CD4-positive, alpha-beta T cell (primary cell): ENCODE results near the gene MAML2. TPM values are rescaled to one million over a fixed set of nuclear protein-coding genes. Genes with fewer than 3 reads are reported as not detected.

Experiments
- ATAC-seq: fragments of 200-7000 bp; cut with Tn5 transposase; one replicate; pipeline ENCODE4 v1.10.0; 2022; ENCODE audit warnings: mild to moderate bottlenecking; ENCODE audit not compliant: poor library complexity
- CTCF ChIA-PET: fragments of 350-600 bp; sonication (Branson Sonifier 250); formaldehyde crosslinking; loops from one replicate; lab custom pipeline; 2021; ENCODE audit warnings: antibody characterized with exemption, inconsistent platforms; lab: Charles Lee
- POLR2A ChIA-PET: fragments of 350-600 bp; sonication (Branson Sonifier 250); formaldehyde crosslinking; loops from one replicate; lab custom pipeline; 2021; ENCODE audit warnings: antibody characterized with exemption, inconsistent platforms; lab: Charles Lee
- DNase-seq, 14 experiments: peaks; one replicate each; pipeline ENCODE4 v3.0.0-alpha.2; 2013 to 2020; ENCODE audit warnings: mixed read lengths in 2 of 14
- H3K27ac ChIP-seq, 2 donors: one replicate each; pipeline versions ENCODE4 v1.5.1 to v1.7.0; 2013; ENCODE audit warnings: low read length in 2 of 2, low read depth in 1 of 2, mild to moderate bottlenecking in 1 of 2
- H3K27me3 ChIP-seq, 2 experiments: 1 replicate in 1 of 2; 2 replicates in 1 of 2; pipeline versions ENCODE4 v1.6.1 to v1.7.0; 2013; ENCODE audit warnings: low read length in 2 of 2, control low read depth in 1 of 2, mild to moderate bottlenecking in 1 of 2, moderate library complexity in 1 of 2; ENCODE audit not compliant: insufficient read depth in 2 of 2, control insufficient read depth in 1 of 2
- H3K36me3 ChIP-seq: one replicate; pipeline ENCODE4 v1.6.1; 2013; ENCODE audit warnings: low read length, control low read depth; ENCODE audit not compliant: insufficient read depth
- H3K4me1 ChIP-seq: one replicate; pipeline ENCODE4 v1.6.1; 2013; ENCODE audit warnings: low read length, control low read depth; ENCODE audit not compliant: insufficient read depth
- H3K4me3 ChIP-seq: one replicate; pipeline ENCODE4 v1.5.1; 2013; ENCODE audit warnings: mild to moderate bottlenecking, low read length, moderate library complexity
- H3K9me3 ChIP-seq, 2 experiments: 1 replicate in 1 of 2; 2 replicates in 1 of 2; pipeline versions ENCODE4 v1.6.1 to v1.7.0; 2013; ENCODE audit warnings: low read length in 2 of 2, mild to moderate bottlenecking in 2 of 2, control low read depth in 1 of 2, moderate library complexity in 1 of 2; ENCODE audit not compliant: control insufficient read depth in 1 of 2, insufficient read depth in 1 of 2
- H3K27ac Mint-ChIP-seq: one replicate; pipeline ENCODE4 v1.8.0; 2020; ENCODE audit warnings: mixed read lengths
- H3K27me3 Mint-ChIP-seq: one replicate; pipeline ENCODE4 v1.8.0; 2021; ENCODE audit warnings: mixed read lengths
- H3K36me3 Mint-ChIP-seq: one replicate; pipeline ENCODE4 v1.8.0; 2021; ENCODE audit warnings: low read depth, mixed read lengths
- H3K4me1 Mint-ChIP-seq: one replicate; pipeline ENCODE4 v1.8.0; 2021; ENCODE audit warnings: low read depth, mixed read lengths
- H3K4me3 Mint-ChIP-seq: one replicate; pipeline ENCODE4 v1.8.0; 2020; ENCODE audit warnings: mild to moderate bottlenecking, mixed read lengths
- H3K9me3 Mint-ChIP-seq: one replicate; pipeline ENCODE4 v1.8.0; 2020; ENCODE audit warnings: mixed read lengths
- intact Hi-C, 2 experiments: fragments of 100-400 bp; cut with DNase I in 1 of 2; cut with micrococcal nuclease in 1 of 2; formaldehyde crosslinking; loops; one replicate each; pipeline versions ENCODE4 v1.15.1 to v1.9.0; 2023 to 2025; cut with DNase I, micrococcal nuclease
- total RNA-seq, 174 experiments: library from RNA in 2 of 174; stranded (reverse) in 2 of 174; gene quantifications; one replicate each; pipeline ENCODE4 v1.2.3 and lab custom pipeline; 2021 to 2026
- TF ChIP-seq, protein P1 (sequence below): fragments of 200-600 bp; IDR thresholded peaks from one replicate; pipeline ENCODE4 v1.8.0; 2022; ENCODE audit warnings: antibody characterized with exemption, mild to moderate bottlenecking

Gene MAML2
- total RNA-seq, 2 experiments from 2014 or later = 58.8 to 59.8 TPM

DNA sequence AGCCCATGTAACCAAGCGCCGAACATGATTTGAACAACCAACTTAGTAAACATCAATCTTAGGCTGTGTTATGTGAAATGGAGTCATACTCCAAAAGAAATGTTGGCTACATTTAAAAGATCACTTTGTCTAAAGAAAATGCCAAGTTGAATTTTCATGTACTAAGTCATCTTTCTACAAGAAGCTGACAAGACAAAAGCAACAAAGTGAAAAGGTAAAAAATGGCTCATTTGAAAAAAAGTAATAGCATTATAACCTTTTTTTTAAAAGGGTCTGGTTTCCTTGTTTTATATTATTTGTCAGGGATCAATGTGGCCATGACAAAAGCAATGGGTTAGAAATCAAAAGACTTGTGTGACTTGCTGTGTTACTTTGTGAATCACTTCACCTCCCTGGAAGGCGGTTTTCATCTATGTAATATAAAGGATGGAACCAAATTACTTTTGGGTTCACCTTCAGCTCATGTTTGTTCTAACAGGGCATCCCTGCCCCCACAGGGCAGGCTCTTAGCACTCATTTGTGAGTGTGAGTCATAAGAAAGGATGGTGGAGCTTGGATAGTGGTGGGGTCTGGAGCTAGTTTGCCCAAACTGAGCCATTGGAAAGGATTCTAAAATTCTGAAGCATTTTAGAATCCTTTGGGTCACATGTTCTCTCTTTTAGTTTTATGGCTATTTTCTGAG lies 287.1 kb downstream of the MAML2 start:
- Mint-ChIP-seq H3K4me3 (no peak overlapping the region), H3K4me1 (peaks cover 80% of the 10 kb centered on the region), H3K27ac (peak overlapping the region; percentile 26), H3K9me3 (no peaks in the 10 kb centered on the region), H3K36me3 (peaks cover 67% of the 10 kb centered on the region), H3K27me3 (no peaks in the 10 kb centered on the region)
- ATAC-seq (peak; percentile 17), DNase-seq (peak in 7 of 14 experiments; percentile 0 to 69 (median 26))
- Histone ChIP-seq H3K4me1 (peaks cover 2% of the 10 kb centered on the region), H3K9me3 (no peaks in the 10 kb centered on the region), H3K27ac (no peak overlapping the region), H3K36me3 (no peaks in the 10 kb centered on the region), H3K27me3 (no peaks in the 10 kb centered on the region), H3K4me3 (no peak overlapping the region)
- ChIA-PET CTCF (interaction anchor here (0.5 to 2.4 kb wide), 16 partner anchors 8 to 338 kb away, joined by 3 to 24 read pairs (median 4); partner anchors contain the start of gene MAML2), POLR2A (interaction anchor here (0.6 to 2.8 kb wide), 7 partner anchors 8 to 338 kb away, joined by 3 to 48 read pairs (median 3); partner anchors contain the start of gene MAML2)
- TF ChIP-seq, protein P1, sequence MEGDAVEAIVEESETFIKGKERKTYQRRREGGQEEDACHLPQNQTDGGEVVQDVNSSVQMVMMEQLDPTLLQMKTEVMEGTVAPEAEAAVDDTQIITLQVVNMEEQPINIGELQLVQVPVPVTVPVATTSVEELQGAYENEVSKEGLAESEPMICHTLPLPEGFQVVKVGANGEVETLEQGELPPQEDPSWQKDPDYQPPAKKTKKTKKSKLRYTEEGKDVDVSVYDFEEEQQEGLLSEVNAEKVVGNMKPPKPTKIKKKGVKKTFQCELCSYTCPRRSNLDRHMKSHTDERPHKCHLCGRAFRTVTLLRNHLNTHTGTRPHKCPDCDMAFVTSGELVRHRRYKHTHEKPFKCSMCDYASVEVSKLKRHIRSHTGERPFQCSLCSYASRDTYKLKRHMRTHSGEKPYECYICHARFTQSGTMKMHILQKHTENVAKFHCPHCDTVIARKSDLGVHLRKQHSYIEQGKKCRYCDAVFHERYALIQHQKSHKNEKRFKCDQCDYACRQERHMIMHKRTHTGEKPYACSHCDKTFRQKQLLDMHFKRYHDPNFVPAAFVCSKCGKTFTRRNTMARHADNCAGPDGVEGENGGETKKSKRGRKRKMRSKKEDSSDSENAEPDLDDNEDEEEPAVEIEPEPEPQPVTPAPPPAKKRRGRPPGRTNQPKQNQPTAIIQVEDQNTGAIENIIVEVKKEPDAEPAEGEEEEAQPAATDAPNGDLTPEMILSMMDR = no peak
- intact Hi-C loops = loop anchor here (1.0 to 5.0 kb wide), 7 partner anchors 43 to 335 kb away; partner anchors contain the start of genes MAML2 (in 2 of the 2) and JRKL (in 1 of the 2)

DNA sequence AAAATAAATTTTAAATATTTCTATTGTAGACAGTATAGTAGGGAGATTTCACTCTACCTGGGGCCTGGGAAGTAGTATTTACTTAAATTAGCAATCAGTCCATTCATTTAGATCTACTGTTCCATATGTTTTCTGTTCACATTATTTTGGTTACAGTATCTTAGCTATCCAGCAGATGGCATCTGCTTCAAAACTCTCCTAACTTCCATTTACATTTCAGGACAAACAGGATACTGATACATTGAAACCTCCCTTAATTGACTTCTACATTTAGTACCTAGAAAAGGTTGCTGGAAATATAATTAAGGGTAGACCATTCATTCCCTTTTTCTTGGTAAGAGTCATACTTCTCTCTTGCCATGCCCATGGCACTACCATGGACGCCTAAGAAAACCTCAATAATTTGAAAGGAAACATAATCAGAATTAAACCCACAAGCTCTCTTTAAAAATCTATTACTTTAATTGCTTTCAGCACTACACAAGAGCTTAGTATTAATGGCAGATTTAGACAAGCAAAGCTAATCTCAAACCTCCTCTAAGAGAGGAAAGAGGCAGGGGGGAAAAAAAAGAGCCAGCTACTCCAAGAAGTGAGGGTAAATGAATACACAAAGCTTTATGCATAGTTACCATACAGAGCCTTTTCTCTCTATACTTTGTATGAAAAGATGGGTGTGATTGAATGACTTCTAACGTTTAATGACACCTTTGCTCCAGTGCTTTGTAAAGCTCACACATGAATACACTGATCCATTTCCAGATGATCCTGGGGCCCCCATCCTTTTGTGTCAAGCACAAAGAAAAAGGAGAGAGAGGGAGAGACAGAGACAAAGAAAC lies 287.9 kb downstream of the MAML2 start:
- Mint-ChIP-seq H3K27ac (peak overlapping the region; percentile 26), H3K4me3 (no peak overlapping the region), H3K27me3 (no peaks in the 10 kb centered on the region), H3K4me1 (peaks cover 83% of the 10 kb centered on the region), H3K36me3 (peaks cover 67% of the 10 kb centered on the region), H3K9me3 (no peaks in the 10 kb centered on the region)
- POLR2A ChIA-PET = interaction anchor here (0.7 to 2.8 kb wide), 7 partner anchors 9 to 339 kb away, joined by 3 to 48 read pairs (median 3); partner anchors contain the start of gene MAML2
- TF ChIP-seq, protein P1 = peak; percentile 65
- no peaks in the 10 kb centered on the region for H3K27me3 ChIP-seq
- H3K4me1 ChIP-seq = peaks cover 2% of the 10 kb centered on the region
- no peaks in the 10 kb centered on the region for H3K9me3 ChIP-seq
- intact Hi-C loops = loop anchor here (1.0 to 5.0 kb wide), 7 partner anchors 42 to 336 kb away; partner anchors contain the start of genes MAML2 (in 2 of the 2) and JRKL (in 1 of the 2)
- no peak overlapping the region for H3K4me3 ChIP-seq
- H3K36me3 ChIP-seq = no peaks in the 10 kb centered on the region
- H3K27ac ChIP-seq = no peak overlapping the region
- DNase-seq (peak in 3 of 14 experiments; percentile 55 to 57 (median 57)), ATAC-seq (peak; percentile 76)
- CTCF ChIA-PET = interaction anchor here (0.5 to 2.4 kb wide), 20 partner anchors 8 to 339 kb away, joined by 3 to 24 read pairs (median 3); partner anchors contain the start of gene MAML2
